Loucy (cell line): ENCODE results near the gene C5orf47.

ENCODE experiments used
- CTCF ChIP-seq: fragments of 200-600 bp; sonication (generic); conservative IDR thresholded peaks from 2 replicates; pipeline ENCODE4 v1.5.1; 2014; ENCODE audit warnings: mild to moderate bottlenecking, antibody characterized with exemption, low read length
- EZH2phosphoT487 ChIP-seq: fragments of 200-600 bp; IDR thresholded peaks from 2 replicates; pipeline ENCODE4 v1.6.1; 2018; ENCODE audit warnings: antibody characterized with exemption, mild to moderate bottlenecking, moderate library complexity, borderline replicate concordance

- TF ChIP-seq CTCF (no peak), EZH2phosphoT487 (no peak)
These were observed 43.8 kb upstream of the C5orf47 start for GRCh38 chr5:173945160-173945559.
